Hematopoietic multipotent progenitor cell treated with erythropoietin and hydrocortisone succinate and interleukin-3 and kit ligand, for 4 days (in vitro differentiated cells): ENCODE data around the gene RAB25.
A peak's percentile ranks its signal among the peaks of the same experiment; 100 is the strongest.

ENCODE experiments used
- DNase-seq: peaks from one replicate; pipeline ENCODE4 v3.0.0-alpha.2; 2015

RAB25 gene

GRCh38 chr1:156080863-156081179 is 19.9 kb downstream of the RAB25 start:
- no peak for DNase-seq

- DNase-seq, result peak; percentile 38
These were observed 20.4 kb downstream of the RAB25 start for GRCh38 chr1:156081180-156081916.

- DNase-seq, result no peak
These were observed 21.0 kb downstream of the RAB25 start for GRCh38 chr1:156081917-156082308.

- DNase-seq, result peak; percentile 87
These were observed 21.5 kb downstream of the RAB25 start, which contains the start of gene MEX3A for GRCh38 chr1:156082309-156083091. MEX3A (minus strand) TSS chr1:156082465; CDS start chr1:156081998, 467 bp downstream.

GRCh38 chr1:156083800-156084790 is 23.1 kb downstream of the RAB25 start:
- no peak for DNase-seq

GRCh38 chr1:156086256-156086662 is 25.3 kb downstream of the RAB25 start:
- no peak for DNase-seq

GRCh38 chr1:156089704-156090103 is 28.7 kb downstream of the RAB25 start:
- peak; percentile 49 for DNase-seq

GRCh38 chr1:156090138-156090839 is 29.3 kb downstream of the RAB25 start:
- no peak for DNase-seq

GRCh38 chr1:156090840-156091188 is 29.9 kb downstream of the RAB25 start:
- peak; percentile 92 for DNase-seq

GRCh38 chr1:156091610-156092009 is 30.6 kb downstream of the RAB25 start:
- no peak for DNase-seq

- no peak for DNase-seq
These were observed 35.0 kb downstream of the RAB25 start for GRCh38 chr1:156095906-156096508.

GRCh38 chr1:156096640-156097391 is 35.9 kb downstream of the RAB25 start:
- DNase-seq, result peak; percentile 93

GRCh38 chr1:156097499-156098178 is 36.7 kb downstream of the RAB25 start:
- DNase-seq, result no peak

- DNase-seq, result no peak
These were observed 37.8 kb downstream of the RAB25 start for GRCh38 chr1:156098784-156099183.

GRCh38 chr1:156099282-156099681 is 38.3 kb downstream of the RAB25 start:
- no peak for DNase-seq

- peak; percentile 60 for DNase-seq
These were observed 39.4 kb downstream of the RAB25 start for GRCh38 chr1:156100205-156100995.

- no peak for DNase-seq
These were observed 40.9 kb downstream of the RAB25 start for GRCh38 chr1:156101880-156102279.

GRCh38 chr1:156102633-156103511 is 41.9 kb downstream of the RAB25 start:
- peak; percentile 40 for DNase-seq

- peak; percentile 87 for DNase-seq
These were observed 42.6 kb downstream of the RAB25 start for GRCh38 chr1:156103521-156103947.
